ENCODE data around the gene ATXN1.
"Not testable (repeated sequence)": the region's sequence is repeated elsewhere in the genome, so short reads cannot be mapped to it uniquely, and the experiment has no call there.

ATXN1 gene

DNA sequence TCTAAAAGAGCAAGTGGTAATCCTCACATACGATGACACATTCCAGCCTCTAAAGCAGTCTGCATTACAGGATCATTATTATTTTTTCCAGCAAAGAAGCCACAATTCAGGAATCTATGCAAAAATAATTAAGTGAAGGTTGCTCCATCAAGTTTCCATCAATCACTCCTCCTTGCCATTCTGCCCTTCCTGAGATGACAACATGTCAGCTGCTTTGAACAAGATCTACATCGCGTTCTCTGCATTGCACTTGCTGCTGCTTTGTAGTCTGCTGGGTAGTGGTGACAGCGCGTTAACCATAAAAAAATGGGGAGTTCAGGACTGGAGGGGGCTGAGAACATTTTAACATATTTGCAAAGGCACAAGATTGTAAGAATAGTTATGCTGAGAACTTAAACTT, 375.2 kb downstream of the ATXN1 start:
- no peak overlapping the region for H3K4me3 ChIP-seq (ENCODE audit: low read depth, low read length)
- TF ChIP-seq, protein P1, sequence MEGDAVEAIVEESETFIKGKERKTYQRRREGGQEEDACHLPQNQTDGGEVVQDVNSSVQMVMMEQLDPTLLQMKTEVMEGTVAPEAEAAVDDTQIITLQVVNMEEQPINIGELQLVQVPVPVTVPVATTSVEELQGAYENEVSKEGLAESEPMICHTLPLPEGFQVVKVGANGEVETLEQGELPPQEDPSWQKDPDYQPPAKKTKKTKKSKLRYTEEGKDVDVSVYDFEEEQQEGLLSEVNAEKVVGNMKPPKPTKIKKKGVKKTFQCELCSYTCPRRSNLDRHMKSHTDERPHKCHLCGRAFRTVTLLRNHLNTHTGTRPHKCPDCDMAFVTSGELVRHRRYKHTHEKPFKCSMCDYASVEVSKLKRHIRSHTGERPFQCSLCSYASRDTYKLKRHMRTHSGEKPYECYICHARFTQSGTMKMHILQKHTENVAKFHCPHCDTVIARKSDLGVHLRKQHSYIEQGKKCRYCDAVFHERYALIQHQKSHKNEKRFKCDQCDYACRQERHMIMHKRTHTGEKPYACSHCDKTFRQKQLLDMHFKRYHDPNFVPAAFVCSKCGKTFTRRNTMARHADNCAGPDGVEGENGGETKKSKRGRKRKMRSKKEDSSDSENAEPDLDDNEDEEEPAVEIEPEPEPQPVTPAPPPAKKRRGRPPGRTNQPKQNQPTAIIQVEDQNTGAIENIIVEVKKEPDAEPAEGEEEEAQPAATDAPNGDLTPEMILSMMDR (IDR thresholded peaks at IDR 0.05; ENCODE audit: low read depth, low read length, missing control alignments), result no peak
- no peak for DNase-seq (ENCODE audit: low read depth)

DNA sequence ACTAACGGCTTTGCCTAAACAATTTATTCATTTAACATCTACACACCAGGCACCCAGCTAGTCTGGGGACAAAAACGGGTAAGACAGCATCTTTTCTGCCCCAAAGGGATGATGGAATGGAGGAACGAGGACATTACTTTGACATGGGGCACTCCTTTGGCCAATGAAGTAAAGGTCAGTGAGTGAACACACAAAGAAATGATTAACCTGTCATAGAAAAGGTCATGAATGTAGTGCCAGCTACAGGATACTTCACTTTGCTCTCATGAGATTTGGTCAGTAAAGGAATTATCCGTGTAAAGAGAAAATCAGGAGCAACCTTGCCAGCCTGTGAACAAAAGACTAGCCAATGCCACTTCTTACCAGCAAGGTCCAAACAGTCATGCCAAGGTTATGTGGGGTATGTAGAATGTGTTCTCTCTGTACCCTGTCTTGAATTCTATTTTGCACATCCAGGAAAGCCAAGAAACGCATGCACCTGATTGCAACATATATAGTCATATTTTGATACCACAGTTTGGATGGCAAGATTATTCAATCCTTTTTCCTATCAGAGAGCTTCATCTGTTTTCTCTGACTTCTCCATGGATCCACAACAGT, 377.6 kb downstream of the ATXN1 start:
- no peak for DNase-seq (ENCODE audit: low read depth)
- no peak overlapping the region for H3K4me3 ChIP-seq (ENCODE audit: low read depth, low read length)
- TF ChIP-seq, protein P1 (IDR thresholded peaks at IDR 0.05; ENCODE audit: low read depth, low read length, missing control alignments), result no peak

DNA sequence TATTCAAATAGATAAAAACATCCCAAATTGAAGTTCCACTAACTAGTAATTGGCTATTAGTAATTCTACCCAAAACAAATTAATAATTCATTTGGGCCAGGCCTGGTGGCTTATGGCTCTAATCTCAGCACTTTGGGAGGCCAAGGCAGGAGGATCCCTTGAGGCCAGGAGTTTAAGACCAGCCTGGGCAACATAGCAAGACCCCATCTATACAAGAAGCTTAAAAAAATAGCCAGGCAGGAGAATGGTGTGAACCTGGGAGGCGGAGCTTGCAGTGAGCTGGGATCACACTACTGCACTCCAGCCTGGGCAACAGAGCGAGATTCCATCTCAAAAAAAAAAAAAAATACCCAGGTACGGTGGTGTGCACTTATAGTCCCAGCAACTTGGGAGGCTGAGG, 379.3 kb downstream of the ATXN1 start:
- not testable (repeated sequence) for DNase-seq (ENCODE audit: low read depth); H3K4me3 ChIP-seq (ENCODE audit: low read depth, low read length)

DNA sequence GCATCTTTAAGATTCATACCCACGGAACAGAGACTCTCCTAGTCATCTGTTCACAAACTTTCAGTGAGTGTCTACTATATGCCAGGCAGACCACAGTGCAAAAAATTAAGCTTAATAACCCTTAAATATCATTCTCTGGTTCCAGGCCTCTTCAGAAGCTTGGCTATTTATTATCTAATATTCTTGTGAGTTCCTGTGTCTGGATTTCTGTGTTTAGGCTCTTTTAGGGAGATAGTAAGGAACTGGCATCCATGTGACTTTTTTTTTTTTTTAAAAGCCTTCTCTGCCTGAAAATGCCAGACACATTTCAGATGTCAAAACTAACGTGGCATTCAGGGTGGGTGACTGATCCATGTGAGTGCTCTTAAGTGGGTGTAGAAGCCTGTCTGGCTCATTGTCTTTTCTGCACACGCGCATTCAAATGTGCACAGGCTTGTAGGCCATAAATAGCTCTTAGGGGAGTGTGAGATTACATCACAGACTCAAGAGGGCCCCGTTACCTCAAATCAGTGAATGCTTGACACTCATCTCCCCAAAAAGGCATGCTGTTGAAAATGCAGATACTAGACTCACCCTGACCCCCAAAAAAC, 380.9 kb downstream of the ATXN1 start:
- TF ChIP-seq, protein P1 (IDR thresholded peaks at IDR 0.05; ENCODE audit: low read depth, low read length, missing control alignments), result no peak
- H3K4me3 ChIP-seq (ENCODE audit: low read depth, low read length), result no peak overlapping the region
- DNase-seq (ENCODE audit: low read depth), result no peak

DNA sequence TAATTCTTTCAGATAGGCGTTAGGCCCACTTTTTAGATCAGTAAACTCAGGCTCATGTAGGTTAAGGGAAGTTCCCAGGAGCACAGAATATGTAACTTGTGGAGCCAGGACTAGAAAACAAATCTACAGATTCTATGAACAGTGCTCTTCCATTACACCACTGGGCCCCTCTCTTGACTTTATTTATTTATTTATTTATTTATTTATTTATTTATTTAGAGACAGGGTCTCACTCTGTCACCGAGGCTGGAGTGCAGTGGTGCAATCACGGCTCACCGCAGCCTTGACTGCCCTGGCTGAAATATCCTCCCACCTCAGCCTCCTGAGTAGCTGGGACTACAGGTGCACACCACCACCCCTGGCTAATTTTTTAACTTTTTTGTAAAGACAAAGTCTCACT, 382.9 kb downstream of the ATXN1 start:
- DNase-seq (ENCODE audit: low read depth); H3K4me3 ChIP-seq (ENCODE audit: low read depth, low read length): not testable (repeated sequence)

DNA sequence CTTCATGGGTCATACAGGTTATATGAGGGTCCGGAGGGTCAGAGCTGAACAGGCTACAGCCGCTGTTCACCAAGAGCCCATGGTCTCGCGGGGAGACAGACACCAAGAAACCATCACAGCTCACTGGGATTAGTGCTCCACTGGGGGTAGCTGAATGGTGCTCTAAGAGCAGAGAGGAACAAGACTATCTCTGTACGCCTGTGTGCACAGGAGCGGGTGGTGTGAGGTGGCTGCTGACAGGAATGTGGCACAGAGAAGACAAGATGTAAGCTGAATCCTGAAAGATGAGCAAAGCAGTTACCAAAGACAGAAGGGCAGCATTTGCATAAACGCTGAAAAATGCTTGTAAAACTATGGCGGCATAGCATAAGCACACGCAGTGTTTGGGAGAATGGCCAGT, 383.8 kb downstream of the ATXN1 start:
- TF ChIP-seq, protein P1 (IDR thresholded peaks at IDR 0.05; ENCODE audit: low read depth, low read length, missing control alignments), result no peak
- DNase-seq (ENCODE audit: low read depth), result no peak
- H3K4me3 ChIP-seq (ENCODE audit: low read depth, low read length), result no peak overlapping the region

DNA sequence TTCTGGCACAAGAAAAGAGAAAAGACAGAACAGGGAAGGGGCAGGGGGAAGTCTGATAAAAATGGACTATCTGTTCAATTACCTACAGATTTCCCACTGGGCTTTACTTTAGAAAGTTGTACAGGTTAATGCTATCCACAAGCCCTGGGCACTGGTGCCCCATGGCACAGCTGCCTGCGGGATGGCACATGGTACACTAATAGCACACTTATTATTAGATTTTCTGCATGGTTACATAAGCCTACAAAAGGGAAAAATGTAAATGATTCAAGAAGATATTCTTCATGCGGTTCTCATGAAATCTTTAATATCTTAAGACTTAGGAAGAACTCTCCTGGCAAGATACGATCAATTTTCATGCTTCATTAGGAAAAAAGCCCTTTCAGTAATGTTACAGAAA, 385.4 kb downstream of the ATXN1 start:
- no peak overlapping the region for H3K4me3 ChIP-seq (ENCODE audit: low read depth, low read length)
- TF ChIP-seq, protein P1 (IDR thresholded peaks at IDR 0.05; ENCODE audit: low read depth, low read length, missing control alignments), result no peak
- DNase-seq (ENCODE audit: low read depth), result no peak

DNA sequence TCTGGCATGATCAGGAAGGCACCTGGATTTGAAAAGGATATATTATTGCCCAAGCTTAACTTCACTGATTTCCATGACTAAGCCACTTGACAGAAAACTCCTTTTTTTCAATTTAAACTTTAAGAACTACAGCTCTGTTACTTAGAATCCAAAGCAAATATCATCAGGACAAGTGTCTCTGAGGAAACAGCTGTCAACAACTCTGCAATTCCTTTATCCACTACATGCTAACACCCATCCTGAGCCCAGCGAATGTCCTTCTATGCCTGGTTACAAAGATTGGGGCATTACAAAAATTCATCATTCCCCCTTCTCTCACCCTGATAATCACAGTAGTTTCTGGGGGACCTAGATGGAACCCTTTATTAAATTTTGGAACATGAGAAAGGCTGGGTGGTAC, 386.1 kb downstream of the ATXN1 start:
- H3K4me3 ChIP-seq (ENCODE audit: low read depth, low read length), result no peak overlapping the region
- no peak for DNase-seq (ENCODE audit: low read depth)
- TF ChIP-seq, protein P1 (IDR thresholded peaks at IDR 0.05; ENCODE audit: low read depth, low read length, missing control alignments), result no peak
